ENCODE results near the gene MAP4K2.
A peak's percentile ranks its signal among the peaks of the same experiment; 100 is the strongest.

The MAP4K2 gene

GRCh38 chr11:64813826-64814225 lies 10.8 kb upstream of the MAP4K2 start:
- no peak for DNase-seq (ENCODE audit: low spot score)

- DNase-seq (ENCODE audit: low spot score), result no peak
Observed at GRCh38 chr11:64810891-64811272, 7.9 kb upstream of the MAP4K2 start.

GRCh38 chr11:64810271-64810890 lies 7.4 kb upstream of the MAP4K2 start, which contains the start of gene MEN1:
Gene MEN1, minus strand, starts transcription at chr11:64810551. Its CDS starts 442 bp downstream, at chr11:64810109.
- DNase-seq (ENCODE audit: low spot score), result peak; percentile 95

- no peak for DNase-seq (ENCODE audit: low spot score)
Observed at GRCh38 chr11:64809781-64810241, 6.8 kb upstream of the MAP4K2 start.

GRCh38 chr11:64805481-64805880 lies 2.5 kb upstream of the MAP4K2 start:
- DNase-seq (ENCODE audit: low spot score), result no peak

GRCh38 chr11:64804346-64805210 lies 1.6 kb upstream of the MAP4K2 start:
- DNase-seq (ENCODE audit: low spot score), result no peak

DNA sequence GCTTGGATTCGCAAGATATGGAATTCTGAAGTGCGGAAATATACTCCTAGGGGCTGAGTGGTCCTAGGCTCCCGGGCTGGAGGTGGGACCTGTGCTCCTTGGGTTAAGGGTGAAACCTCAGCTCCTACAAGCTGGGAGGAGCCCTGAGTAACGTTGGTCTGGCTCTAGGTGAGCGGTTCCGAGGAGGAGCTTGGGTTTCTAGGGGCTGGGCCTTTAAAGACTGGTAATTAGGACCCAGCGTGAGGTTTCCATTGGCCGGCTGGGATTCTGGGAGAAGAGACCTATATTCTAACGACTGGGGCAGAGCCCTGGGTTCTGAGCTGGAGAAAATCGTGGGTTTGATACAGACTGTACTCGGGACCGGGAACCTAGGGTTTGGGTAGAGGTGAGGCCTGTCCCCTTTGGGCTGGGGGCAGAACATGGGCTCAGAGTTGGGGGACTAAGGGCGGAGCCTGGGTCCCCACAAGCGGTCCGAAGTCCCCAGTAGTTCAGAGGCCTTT lies 882 bp upstream of the MAP4K2 start:
- no peak for DNase-seq (ENCODE audit: low spot score)

GRCh38 chr11:64802370-64803157 lies 450 bp downstream of the MAP4K2 start:
- DNase-seq (ENCODE audit: low spot score), result no peak

- DNase-seq (ENCODE audit: low spot score), result no peak
Observed at GRCh38 chr11:64801561-64802369, 1.2 kb downstream of the MAP4K2 start.

GRCh38 chr11:64801158-64801464 lies 1.9 kb downstream of the MAP4K2 start:
- DNase-seq (ENCODE audit: low spot score), result no peak

GRCh38 chr11:64800303-64801157 lies 2.5 kb downstream of the MAP4K2 start:
- no peak for DNase-seq (ENCODE audit: low spot score)

DNA sequence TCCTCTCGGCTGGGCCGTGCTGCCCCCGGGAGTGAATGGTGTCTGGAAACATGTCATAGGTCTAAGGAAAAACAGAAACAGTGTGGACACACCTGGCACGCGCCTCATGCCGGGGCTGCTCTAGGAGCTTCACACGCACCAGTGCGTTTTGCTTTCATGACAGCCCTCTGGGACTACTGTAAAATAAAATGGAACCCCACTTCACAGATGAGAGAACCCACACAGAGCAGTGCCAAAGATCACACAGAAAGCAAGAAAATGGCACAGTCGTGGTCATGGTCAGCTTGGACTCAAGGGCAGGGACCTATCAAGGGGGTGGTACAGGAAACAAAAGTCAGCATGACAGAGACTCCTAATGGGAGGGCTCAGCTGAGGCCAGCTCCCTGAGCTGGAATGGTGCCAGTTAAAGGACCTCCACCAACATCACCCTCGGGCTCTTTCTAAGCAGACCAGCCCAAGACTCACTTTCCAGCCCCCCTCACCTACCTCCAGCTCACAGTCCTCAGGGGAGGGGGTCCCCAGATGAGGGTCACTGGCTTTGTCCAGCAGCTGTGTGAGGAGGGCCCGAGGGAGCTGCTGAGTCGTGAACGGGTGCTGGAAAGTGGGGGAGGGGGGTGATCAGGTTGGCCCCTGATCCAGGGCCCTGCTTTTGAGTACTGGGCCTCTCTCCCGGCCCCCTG lies 3.3 kb downstream of the MAP4K2 start:
- DNase-seq (ENCODE audit: low spot score), result no peak

DNA sequence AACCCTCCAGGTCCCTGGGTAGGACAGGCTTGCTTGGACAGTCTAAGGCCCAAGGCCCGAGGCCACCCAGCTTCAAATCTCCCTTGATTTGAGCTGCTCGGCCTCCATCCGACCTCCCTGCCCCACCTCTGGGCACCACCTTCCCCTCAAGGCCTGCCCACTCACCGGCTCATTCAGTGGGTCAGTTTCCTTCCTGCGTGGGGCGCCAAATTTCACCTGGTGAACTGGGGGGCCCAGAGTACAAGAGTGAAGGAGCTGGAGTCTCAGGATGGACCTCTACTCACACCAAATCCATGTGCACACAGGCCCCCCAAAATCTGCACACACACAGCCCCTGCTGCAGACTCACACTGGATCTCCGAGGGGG lies 3.8 kb downstream of the MAP4K2 start:
- no peak for DNase-seq (ENCODE audit: low spot score)

DNA sequence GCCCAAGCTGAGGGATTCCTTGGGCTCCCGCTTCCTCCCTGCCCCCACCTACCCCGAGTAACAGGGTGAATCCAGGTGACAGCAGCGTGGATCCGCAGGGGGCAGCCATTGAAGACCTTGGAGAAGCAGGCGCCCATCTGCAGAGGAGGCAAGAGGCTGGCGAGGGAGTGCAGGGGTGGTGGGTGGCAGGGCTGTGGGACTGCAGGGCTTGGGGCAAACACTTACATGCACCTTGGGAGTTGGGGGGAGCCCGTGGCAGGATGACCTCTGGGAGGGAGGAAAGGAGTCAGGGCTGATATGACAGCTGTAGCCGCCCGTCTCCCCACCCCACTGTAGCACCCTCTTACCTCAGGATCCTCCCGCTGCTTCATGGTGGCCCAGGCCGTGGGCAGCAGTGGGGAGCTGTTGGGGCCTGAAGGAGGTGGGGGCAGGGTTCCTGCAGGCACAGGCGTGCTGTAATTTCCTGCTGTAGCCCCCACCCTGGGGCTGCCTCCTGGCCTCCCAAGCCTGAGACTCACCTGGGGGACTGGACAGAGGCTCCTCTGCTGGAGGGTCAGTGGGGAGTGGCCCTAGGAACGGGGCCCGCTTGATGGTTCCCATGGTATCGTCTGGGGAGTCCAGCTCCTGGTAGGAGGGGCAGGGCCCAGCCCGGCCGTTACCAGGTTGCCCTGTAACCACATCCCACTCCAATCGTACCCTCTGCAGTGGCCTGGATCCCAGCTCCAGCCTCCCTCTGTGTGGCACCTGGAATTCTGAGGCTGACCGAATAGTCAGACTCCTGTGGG lies 6.1 kb downstream of the MAP4K2 start:
- no peak for DNase-seq (ENCODE audit: low spot score)

GRCh38 chr11:64796047-64796756 lies 6.8 kb downstream of the MAP4K2 start:
- DNase-seq (ENCODE audit: low spot score), result no peak

DNA sequence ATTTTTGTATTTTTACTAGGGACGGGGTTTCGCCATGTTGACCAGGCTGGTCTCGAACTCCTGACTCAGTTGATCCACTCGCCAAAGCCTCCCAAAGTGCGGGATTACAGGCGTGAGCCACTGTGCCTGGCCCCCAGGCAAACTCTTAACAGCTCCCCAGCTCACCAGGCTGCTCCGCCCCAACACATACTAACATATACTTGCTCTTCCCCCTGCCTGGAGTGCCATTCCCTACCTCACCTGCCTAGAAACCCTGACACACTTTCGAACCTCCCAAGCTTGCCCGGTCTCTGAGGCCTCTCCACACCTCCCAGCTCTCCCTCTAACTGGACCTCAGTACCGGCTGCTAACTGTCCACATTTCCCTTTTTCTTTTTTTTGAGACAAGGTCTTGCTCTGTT lies 8.5 kb downstream of the MAP4K2 start:
- no peak for DNase-seq (ENCODE audit: low spot score)

DNA sequence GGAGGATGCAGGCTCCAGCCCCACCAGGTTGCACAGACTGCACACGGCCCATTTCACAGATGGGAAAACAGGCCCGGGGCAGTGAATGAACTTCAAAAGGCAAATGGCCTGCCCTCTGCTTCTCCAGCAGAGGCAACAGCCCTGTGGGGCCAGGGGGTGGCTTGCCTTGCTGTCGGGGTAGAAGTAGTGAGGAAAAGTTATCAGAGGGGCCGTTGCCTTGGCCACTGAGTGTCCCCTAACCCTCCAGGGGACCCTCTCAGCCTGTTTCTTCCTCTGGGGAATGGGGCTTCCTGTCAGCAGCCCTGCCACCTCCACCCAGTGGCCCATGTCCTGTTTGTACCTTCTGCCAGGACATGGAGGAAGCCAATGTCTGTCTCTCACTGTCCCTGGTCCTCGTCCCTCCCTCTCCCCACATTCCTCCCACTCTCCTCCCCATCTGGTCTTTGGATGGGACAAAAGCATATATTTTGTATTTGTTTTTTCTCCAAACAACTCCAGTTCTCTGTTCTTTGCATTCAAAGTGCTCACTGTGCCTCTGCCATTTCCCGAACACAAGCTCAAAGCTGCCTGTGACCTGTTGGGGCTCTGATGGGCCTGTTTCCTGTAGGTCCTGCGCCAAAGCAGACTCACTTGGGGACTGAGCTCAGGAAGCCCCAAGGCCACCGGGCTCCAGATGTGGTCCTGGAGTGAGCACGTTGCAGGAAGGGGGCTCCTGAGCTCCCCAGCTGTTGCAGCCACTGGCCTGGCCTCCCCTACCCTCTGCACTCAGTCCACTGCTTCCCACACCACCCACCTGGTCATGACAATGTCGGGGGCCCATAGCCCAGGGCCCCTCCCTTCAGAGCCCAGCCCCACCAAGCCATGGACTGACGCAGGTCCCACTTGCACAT lies 9.5 kb downstream of the MAP4K2 start:
- DNase-seq (ENCODE audit: low spot score), result no peak

GRCh38 chr11:64792482-64792881 lies 10.5 kb downstream of the MAP4K2 start:
- DNase-seq (ENCODE audit: low spot score), result no peak

Measured in pons (tissue), 1 donor.